ENCODE results near the gene PRXL2B. TPM values are rescaled to one million over a fixed set of nuclear protein-coding genes. Genes with fewer than 3 reads are reported as not detected.

PRXL2B gene
- total RNA-seq, 3 donors from 2014 or later = 33.8 to 42.3 (median 40.8) TPM

DNA sequence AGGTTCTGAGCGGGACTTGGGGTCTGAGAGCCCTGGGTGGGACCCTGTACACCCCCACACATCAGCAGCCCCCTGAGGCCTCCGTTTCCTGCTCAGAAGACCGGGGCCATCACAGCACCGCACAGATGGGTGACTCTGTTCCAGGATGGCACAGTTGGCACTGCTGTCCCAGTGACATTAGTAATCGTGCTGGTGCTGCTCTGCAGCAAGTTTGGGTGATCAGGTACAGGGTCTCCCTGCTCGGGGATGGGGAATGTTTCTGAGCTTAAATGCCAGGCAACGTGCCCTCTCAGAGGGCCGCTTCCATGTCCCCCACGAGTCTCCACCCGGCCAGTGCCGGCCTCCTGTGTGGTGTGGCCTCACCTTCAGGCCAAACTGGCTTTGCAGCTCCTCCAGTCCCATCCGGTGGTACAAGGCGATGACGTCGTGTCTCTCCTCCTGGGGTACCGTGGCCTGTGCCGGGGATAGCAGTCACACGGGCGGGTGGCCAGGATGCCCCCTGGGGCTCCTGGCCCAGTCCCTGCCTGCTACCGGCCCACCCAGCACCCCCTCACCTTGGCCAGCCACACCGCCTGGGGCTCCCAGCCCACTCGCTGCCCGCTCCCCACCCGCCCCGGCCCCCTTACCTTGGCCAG lies 17.1 kb downstream of the PRXL2B start:
- H3K9me3 Mint-ChIP-seq = peaks cover 2% of the 10 kb centered on the region
- no peak overlapping the region for H3K4me3 Mint-ChIP-seq
- H3K27me3 Mint-ChIP-seq (ENCODE audit: low read depth) = peaks cover 3% of the 10 kb centered on the region
- no peaks in the 10 kb centered on the region for H3K36me3 Mint-ChIP-seq (ENCODE audit: insufficient read depth)
- H3K4me1 Mint-ChIP-seq (ENCODE audit: low read depth) = no peaks in the 10 kb centered on the region
- DNase-seq (no peak), ATAC-seq (no peak)

DNA sequence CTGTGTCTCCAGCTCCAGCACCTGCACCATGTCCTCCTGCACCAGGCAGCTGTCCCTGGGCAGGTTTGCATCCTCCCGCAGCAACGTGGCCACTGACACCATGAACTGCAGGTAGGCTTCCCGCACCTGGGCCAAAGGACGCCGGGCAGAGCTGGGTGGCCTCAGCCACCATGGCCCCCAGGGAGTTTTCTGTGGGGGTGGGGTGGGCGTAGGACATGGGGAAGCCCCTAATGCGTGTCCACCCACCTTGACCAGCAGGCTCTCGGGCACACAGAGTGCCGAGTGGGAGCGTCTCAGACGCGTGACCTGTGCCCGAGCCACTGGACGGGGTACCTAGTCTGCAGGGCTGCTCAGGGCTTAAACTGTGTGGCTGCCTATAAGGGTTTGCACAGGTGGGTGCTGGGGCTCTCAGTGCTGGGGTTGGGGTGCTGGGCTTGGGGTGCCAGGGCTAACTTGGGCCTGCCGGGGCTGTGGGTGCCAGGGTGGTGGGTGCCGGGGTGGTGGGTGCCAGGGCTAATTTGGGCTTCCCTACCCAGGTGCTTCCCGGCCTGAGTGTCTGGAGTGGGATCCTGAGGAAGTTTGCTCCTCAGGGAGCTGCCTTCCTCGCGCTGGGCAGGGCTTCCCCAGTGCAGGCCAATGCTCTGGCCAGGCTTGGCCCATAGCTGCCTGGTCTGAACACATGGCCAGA lies 17.7 kb downstream of the PRXL2B start:
- no peaks in the 10 kb centered on the region for H3K9me3 Mint-ChIP-seq

DNA sequence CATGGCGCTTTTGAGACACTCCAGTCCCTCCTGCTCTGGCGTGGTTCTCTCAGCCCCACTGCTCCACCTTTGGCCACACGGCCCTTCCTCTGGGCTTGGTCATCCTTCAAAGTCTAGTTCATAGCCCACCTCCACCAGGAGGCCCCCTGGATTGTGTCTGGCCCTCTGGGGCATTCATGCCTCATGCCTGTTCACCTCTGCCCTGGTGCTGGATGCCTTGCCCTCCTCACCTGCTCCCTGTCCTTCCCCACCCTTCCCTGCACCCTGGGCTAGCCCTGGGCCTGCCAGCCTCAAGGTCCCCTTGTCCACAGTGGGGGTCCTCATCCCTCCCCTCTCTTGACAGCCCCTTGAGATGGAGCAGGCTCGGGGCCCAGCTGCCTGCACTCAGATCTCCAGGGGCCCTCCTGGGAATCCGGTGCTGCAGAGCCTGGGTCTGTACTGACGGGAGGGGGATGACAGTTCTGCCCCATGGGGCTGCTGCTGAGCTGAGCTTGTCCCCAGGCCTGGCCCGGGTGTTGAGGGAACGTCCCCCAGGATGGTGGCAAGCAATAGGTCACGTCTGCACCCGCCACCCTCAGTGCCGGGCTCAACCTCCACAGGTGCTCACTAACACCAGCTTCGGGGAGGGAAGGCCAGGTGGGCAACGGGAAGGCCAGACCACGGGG lies 18.4 kb downstream of the PRXL2B start:
- no peak for DNase-seq
- H3K36me3 Mint-ChIP-seq (ENCODE audit: insufficient read depth) = no peaks in the 10 kb centered on the region
- H3K9me3 Mint-ChIP-seq = no peaks in the 10 kb centered on the region
- no peak overlapping the region for H3K4me3 Mint-ChIP-seq
- H3K27me3 Mint-ChIP-seq (ENCODE audit: low read depth) = peaks cover 3% of the 10 kb centered on the region
- no peak for ATAC-seq
- no peaks in the 10 kb centered on the region for H3K4me1 Mint-ChIP-seq (ENCODE audit: low read depth)

More for the DNA sequence above, 17.7 kb downstream of the PRXL2B start:
- Mint-ChIP-seq H3K36me3 (ENCODE audit: insufficient read depth) (no peaks in the 10 kb centered on the region), H3K4me3 (no peak overlapping the region), H3K4me1 (ENCODE audit: low read depth) (no peaks in the 10 kb centered on the region), H3K27me3 (ENCODE audit: low read depth) (peaks cover 3% of the 10 kb centered on the region)
- DNase-seq (no peak), ATAC-seq (no peak)

DNA sequence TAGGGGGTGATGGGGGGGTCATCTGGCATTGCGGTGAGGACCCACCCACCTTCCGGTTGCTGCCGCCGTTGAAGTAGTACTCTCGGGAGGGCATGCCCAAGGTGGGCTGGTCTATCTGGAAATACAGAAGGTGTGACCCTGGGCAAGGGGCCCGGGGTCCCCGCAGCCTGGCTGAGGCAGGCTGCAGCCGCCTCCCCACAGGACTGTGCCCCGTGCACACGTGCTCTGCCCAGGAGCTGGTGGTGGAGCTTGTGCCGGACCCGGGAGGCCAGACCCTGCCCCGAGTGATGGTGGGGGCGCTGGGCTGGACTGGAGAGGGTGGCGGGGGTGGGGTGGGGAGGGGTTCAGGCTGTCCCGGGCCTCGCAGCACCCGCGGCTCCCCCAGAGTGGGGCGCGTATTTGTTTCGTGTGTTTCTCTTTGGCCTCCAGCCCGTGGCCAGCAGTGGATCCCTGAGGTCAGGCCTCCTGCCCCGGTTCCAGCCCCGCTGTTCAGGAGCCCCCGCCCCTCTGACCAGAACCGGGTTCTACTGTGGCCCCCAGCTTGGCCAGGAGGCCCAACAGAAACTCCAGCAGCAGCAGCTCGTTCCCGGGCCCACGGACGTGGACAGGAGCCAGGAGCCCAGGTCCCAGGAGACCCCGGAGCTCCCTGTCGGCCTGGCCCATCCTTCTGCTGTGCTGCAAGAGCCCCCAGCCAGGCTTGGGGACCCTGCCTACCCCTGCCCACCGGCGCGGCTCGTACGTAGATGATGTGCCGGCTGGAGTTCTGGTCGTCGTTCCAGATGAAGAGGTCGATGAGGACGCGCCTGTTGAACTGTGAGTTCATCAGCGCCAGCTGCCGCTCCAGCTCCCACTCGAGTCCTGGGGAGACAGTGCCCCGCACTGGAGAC lies 19.2 kb downstream of the PRXL2B start:
- Mint-ChIP-seq H3K9me3 (no peaks in the 10 kb centered on the region), H3K4me1 (ENCODE audit: low read depth) (no peaks in the 10 kb centered on the region), H3K4me3 (no peak overlapping the region), H3K27me3 (ENCODE audit: low read depth) (peaks cover 3% of the 10 kb centered on the region), H3K36me3 (ENCODE audit: insufficient read depth) (no peaks in the 10 kb centered on the region)
- ATAC-seq (no peak), DNase-seq (no peak)

DNA sequence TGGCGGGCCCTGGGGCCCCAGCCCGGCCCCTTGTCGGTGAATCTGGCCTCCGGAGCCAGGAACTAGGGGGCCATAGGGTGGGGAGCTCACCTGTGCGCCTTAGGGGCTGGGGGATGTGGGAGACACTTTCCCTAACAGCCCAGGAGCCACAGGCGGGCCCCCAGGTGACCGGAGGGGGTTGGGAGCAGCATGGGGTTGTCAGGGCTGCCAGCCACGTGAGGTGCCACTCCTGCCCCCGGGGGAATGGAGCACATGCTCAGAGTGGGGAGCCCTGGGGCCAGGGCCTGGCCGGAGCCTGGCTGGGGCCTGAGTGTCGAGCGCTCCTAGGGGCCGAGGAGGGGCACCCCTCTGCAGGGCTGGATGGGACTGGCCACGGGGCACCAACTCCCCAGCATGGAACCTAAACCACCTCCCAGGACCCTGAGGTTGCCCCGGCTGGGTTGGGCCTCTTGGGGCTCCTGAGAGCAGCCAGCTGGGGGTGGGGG lies 19.9 kb downstream of the PRXL2B start:
- H3K9me3 Mint-ChIP-seq = no peaks in the 10 kb centered on the region
- no peaks in the 10 kb centered on the region for H3K36me3 Mint-ChIP-seq (ENCODE audit: insufficient read depth)
- peaks cover 3% of the 10 kb centered on the region for H3K27me3 Mint-ChIP-seq (ENCODE audit: low read depth)
- no peaks in the 10 kb centered on the region for H3K4me1 Mint-ChIP-seq (ENCODE audit: low read depth)
- no peak for ATAC-seq
- no peak overlapping the region for H3K4me3 Mint-ChIP-seq
- DNase-seq = peak; percentile 3

DNA sequence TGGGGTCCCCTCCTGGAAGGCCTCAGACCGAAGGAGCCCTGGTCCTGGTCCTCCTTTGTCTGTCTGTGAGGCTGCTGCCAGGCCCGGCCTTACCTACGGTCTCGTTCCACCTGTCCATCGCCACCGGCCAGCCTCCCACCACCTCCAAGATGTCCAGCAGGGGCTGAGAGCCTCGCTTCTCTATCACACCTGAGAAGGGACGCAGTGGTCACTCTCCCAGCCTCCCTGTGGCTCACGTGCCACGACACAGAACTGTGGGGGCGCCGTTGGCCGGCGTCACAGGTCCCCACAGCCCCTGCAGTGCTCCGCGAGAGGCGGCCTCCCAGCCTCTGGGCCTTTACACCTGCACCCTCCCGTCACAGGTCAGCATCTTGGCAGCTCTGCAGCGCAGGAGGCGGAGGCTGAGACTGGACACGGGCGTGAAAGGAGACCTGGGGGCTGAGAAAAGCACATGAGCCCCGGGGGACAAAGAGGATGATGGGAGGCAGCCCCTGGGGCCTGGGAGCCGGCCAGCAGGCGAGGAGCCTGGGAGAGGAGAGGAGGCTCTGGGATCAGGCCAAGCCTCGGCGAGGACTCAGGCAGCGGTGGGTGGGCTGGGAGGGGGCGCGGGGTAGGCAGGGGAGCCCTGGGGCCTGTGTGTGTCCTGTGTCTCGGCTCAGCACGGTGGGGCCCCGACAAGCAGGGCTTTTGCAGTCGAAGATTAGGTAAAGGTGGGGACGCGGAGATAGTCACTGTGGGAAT lies 20.5 kb downstream of the PRXL2B start:
- no peaks in the 10 kb centered on the region for H3K36me3 Mint-ChIP-seq (ENCODE audit: insufficient read depth)
- ATAC-seq (no peak), DNase-seq (no peak)
- no peaks in the 10 kb centered on the region for H3K9me3 Mint-ChIP-seq
- H3K4me3 Mint-ChIP-seq = no peak overlapping the region
- H3K4me1 Mint-ChIP-seq (ENCODE audit: low read depth) = no peaks in the 10 kb centered on the region
- peaks cover 3% of the 10 kb centered on the region for H3K27me3 Mint-ChIP-seq (ENCODE audit: low read depth)

DNA sequence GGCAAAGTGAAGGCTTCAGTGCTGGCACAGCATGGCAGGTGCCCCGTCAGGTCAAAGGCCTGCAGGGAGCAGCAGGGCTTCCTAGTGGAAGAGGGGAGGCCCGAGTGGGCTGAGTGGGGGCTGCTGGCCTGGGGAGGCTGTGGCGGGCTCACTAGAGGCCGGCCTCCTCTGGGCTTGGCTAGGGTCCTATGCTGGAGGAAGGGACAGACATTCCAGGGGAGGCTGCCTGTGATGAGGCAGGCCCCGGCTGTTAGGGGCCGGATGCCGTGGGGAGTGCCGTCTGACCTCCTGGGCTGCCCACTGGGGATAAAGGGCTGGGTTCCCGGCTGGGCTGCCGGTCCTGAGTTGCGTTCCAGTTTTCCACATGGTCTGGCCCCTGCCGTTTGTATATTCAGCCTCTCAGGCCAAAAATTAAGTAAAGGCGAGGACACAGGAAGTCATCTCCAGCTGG lies 21.1 kb downstream of the PRXL2B start:
- peaks cover 2% of the 10 kb centered on the region for H3K27me3 Mint-ChIP-seq (ENCODE audit: low read depth)
- no peaks in the 10 kb centered on the region for H3K9me3 Mint-ChIP-seq
- H3K4me3 Mint-ChIP-seq = no peak overlapping the region
- no peaks in the 10 kb centered on the region for H3K36me3 Mint-ChIP-seq (ENCODE audit: insufficient read depth)
- no peak for ATAC-seq
- DNase-seq = no peak
- no peaks in the 10 kb centered on the region for H3K4me1 Mint-ChIP-seq (ENCODE audit: low read depth)

DNA sequence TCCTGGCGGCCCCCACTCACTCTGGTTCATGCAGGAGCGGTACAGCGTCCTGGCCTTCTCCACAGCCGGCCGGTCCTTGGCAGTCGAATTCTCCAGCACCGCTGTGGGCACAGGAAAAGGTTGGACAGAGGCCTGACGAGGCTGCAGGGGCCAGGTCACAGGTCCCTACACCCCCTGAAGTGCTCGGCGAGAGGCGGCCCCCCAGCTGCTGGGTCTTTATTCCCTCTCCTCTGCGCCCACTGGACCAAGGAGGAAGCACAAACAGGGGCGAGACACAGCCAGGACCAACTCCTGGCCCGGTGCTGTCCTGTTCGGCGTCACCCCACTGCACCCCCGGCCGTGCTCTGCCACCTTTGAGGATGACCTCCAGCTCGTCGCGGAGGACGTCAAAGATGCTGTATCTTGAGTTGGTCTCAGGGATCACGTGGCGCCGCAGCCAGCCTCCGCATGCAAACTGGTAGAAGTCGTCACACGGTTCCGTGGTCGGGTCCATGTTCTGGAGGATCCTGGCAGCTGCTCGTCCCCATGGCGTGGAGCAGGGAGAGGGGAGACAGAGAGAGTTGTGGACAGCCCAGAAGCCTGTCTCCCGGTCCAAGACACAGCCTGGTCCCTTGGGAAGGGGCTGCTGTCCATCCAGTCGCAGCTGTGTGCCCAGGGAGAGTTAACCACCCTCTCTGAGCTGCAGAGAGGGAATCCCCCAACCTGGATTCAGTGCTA lies 22.9 kb downstream of the PRXL2B start:
- Mint-ChIP-seq H3K9me3 (peaks cover 9% of the 10 kb centered on the region), H3K36me3 (ENCODE audit: insufficient read depth) (no peaks in the 10 kb centered on the region), H3K4me1 (ENCODE audit: low read depth) (no peaks in the 10 kb centered on the region), H3K27me3 (ENCODE audit: low read depth) (peaks cover 4% of the 10 kb centered on the region), H3K4me3 (no peak overlapping the region)
- ATAC-seq (no peak), DNase-seq (no peak)

DNA sequence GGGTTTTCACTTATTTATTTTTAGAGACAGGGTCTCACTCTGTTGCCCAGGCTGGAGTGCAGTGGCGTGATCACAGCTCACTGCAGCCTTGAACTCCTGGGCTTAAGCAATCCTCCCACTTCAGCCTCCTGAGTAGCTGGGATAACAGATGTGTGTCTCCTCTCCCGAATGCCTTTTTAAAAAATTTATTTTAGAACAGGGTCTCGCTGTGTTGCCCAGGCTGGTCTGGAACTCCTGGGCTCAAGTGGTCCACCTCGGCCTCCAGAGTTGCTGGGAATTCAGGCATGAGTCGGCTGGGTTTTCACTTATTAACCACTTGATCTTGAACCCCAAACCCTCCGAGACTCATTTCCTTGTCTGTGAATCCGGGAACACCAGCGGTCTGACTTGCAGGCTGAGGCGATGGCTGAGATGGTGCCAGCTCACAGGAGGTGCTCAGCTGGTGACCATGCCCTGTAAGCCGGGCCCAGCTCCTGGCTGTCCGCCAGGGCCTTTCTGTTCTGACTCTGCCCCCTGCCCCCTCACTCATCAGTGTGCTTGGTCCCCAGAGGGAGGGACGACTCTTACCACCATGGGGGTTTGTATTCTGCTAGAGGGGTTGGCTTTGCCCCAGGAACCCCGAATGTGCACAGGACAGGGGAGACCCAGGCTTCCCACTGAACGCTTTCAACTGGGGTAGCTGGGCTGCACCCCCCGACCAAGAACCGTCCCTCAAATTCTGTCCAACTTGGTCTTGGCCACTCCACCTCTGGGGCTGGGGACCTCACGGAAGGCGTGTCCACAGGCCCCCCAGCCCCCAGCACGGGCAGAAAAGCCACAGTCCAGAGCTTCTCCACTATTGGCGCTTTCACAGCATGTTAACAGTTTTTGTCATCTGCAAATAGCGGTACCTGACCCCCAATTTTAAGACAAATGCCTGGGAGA lies 23.7 kb downstream of the PRXL2B start:
- Mint-ChIP-seq H3K4me3 (no peak overlapping the region), H3K4me1 (ENCODE audit: low read depth) (no peaks in the 10 kb centered on the region), H3K9me3 (peaks cover 11% of the 10 kb centered on the region), H3K36me3 (ENCODE audit: insufficient read depth) (no peaks in the 10 kb centered on the region), H3K27me3 (ENCODE audit: low read depth) (peaks cover 4% of the 10 kb centered on the region)
- DNase-seq (no peak), ATAC-seq (no peak)

DNA sequence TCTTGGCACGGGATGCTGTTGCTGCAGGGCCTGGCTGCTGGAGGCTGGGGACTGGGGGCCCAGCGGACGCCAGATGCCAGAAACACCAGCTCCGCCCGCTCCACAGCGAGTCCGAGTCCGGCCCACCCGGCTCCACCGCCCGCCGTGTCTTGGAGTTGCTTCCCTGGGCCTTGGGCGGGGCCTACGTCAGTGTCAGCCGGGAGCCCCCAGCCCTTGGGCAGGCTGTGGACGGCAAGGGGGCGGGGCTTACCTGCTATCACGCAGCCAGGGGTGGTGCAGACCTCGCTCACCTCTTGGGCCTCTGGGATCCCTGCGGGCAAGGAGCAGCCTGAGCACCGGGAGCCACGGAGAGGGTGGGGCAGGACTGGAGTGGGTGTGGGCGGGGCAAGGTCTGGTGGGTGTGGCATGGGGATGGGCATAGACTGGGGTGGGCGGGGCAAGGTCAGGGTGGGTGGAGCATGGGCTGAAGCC lies 24.5 kb downstream of the PRXL2B start:
- Mint-ChIP-seq H3K27me3 (ENCODE audit: low read depth) (peaks cover 4% of the 10 kb centered on the region), H3K9me3 (peaks cover 17% of the 10 kb centered on the region), H3K36me3 (ENCODE audit: insufficient read depth) (no peaks in the 10 kb centered on the region), H3K4me1 (ENCODE audit: low read depth) (no peaks in the 10 kb centered on the region), H3K4me3 (no peak overlapping the region)
- DNase-seq = peak; percentile 5
- peak in 1 of 2 donors; percentile 59 for ATAC-seq

DNA sequence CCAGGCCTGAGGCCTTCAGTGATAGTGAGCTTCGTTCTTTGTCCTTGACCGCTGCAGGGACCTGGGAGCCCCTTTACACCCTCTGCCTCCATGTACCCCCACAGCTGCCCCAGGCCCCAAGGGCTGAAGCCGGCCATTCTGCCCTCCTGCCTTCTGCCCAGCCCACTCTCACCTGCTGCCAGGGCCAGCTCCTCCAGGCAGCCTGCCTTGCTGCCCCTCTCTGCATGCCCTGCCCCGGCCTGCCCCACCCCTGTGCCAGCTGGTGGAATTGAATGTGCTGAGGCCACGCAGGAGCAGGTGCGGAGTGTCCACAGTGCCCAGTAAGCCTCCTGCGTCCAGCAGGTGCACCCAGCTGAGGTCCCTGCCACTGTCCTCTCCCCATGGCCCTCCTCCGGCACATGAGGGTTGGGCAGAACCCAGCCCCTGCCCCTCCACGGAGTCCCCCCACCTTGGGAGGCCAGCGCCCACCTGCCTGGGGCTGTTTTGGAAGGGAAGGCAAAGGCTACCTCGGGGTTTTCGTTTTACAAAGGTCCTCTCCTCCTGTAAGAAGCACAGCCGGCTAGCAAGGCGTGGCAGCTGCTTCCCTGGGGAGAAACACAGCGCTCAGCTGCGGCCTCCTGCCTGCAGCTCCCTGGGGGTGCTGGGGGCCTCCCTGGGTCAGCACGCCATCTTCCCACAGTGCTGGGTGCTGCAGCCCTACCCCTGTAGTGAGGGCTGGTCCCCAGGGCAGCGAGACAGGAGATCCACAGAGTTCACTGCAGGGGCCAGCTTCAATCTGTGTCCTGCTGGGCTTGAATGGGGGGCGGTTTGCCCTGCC lies 25.3 kb downstream of the PRXL2B start:
- Mint-ChIP-seq H3K27me3 (ENCODE audit: low read depth) (peaks cover 8% of the 10 kb centered on the region), H3K4me3 (no peak overlapping the region), H3K4me1 (ENCODE audit: low read depth) (no peaks in the 10 kb centered on the region), H3K36me3 (ENCODE audit: insufficient read depth) (no peaks in the 10 kb centered on the region), H3K9me3 (peaks cover 21% of the 10 kb centered on the region)
- DNase-seq = no peak
- no peak for ATAC-seq

Measured in activated T-cell treated with anti-CD3 and anti-CD28 coated beads, Interleukin-2, amount 50 U/mL, for 4 hours (primary cell).